GM12864 (cell line): Measurements from ENCODE around the gene CHD6.

Source experiments
- DNase-seq: peaks from one replicate; pipeline ENCODE4 v3.0.0-alpha.2; 2011; ENCODE audit warnings: low read depth
- H3K4me3 ChIP-seq: 2 replicates; pipeline ENCODE4 v1.5.1; 2011; ENCODE audit warnings: mild to moderate bottlenecking, low read depth, low read length, control low read depth
- TF ChIP-seq, protein P1 (sequence below): IDR thresholded peaks from 2 replicates; pipeline ENCODE4 v1.5.1; 2011; ENCODE audit warnings: low read depth, mild to moderate bottlenecking, moderate library complexity, low read length, control low read depth, inconsistent platforms; ENCODE audit errors: missing control alignments

The CHD6 gene

DNA sequence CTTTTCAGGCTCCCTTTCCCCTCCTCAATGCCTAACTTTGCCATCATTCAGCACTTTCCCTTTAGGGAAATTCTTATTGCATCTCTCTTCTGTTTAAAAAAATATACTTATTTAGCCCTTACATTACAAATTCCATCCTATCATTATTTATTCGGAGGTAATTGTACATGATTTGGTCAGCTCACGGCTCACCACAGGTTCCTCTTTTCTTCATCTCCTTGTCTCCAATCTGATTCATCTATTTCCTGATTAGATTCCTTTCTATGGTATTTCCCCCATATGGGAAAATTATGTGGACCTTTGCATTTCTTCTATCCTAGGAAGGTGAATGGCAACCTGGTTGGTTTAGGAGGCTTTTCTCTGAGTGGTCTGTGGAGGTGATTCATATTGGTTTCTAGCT lies 238.6 kb downstream of the CHD6 start:
- H3K4me3 ChIP-seq: no peak overlapping the region
- DNase-seq: no peak
- TF ChIP-seq, protein P1, sequence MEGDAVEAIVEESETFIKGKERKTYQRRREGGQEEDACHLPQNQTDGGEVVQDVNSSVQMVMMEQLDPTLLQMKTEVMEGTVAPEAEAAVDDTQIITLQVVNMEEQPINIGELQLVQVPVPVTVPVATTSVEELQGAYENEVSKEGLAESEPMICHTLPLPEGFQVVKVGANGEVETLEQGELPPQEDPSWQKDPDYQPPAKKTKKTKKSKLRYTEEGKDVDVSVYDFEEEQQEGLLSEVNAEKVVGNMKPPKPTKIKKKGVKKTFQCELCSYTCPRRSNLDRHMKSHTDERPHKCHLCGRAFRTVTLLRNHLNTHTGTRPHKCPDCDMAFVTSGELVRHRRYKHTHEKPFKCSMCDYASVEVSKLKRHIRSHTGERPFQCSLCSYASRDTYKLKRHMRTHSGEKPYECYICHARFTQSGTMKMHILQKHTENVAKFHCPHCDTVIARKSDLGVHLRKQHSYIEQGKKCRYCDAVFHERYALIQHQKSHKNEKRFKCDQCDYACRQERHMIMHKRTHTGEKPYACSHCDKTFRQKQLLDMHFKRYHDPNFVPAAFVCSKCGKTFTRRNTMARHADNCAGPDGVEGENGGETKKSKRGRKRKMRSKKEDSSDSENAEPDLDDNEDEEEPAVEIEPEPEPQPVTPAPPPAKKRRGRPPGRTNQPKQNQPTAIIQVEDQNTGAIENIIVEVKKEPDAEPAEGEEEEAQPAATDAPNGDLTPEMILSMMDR: no peak

DNA sequence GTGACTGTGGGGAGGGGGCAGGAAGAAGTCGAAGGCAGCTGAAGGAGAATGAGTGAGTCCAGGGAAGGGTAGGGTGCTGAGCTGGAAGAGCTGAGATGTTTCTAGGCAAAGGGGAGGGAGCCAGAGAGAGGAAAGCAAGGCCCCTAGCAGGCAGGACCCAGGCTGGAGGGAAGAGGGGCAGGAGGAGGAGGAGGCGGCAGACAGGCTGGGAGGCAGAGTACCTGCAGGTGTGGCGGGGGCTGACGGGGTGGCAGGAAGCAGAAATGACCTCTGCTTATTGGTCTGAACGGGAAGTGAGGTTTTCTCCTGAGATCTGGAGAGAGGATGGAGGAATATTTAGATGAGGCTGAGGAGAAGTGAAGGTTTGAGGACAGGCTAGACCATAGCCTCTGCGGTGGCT lies 240.9 kb downstream of the CHD6 start:
- TF ChIP-seq, protein P1: no peak
- H3K4me3 ChIP-seq: no peak overlapping the region
- DNase-seq: no peak

DNA sequence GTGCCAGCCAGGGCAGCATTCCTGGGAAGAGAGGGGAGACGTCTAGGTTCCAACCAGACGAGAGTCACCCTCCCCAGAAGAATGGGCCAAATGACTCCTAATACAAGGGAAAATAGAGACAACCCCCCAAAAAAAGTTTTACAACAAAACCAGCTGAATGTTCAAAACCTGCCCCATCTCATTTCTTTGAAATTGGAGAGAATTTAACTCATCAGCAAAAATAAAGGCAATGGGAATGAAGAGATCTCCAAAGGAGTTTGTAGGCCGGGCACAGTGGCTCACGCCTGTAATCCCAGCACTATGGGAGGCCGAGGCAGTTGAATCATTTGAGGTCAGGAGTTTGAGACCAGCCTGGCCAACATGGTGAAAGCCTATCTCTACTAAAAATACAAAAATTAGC lies 241.8 kb downstream of the CHD6 start:
- no peak for DNase-seq
- no peak overlapping the region for H3K4me3 ChIP-seq
- TF ChIP-seq, protein P1: no peak

DNA sequence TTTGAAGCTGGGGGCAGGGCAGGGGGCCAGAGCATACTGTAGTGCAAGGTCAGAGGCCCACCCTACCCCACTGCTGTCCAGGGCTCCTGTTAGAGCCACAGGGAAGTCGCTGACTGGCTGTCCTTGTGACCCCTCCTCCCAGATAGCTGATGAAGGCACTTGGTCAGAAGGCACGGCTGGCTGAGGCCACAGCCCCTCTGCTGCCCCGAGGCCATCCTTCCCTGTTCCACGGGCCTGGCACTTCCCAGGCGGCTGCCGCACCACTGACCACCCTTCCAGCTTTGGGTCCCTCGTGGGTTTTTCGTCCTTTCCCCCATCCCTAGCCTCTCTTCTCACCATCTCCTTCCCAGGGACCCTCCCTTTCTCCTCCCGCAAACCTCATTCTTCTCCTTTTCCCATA lies 242.3 kb downstream of the CHD6 start:
- TF ChIP-seq, protein P1: no peak
- DNase-seq: no peak
- H3K4me3 ChIP-seq: no peak overlapping the region

DNA sequence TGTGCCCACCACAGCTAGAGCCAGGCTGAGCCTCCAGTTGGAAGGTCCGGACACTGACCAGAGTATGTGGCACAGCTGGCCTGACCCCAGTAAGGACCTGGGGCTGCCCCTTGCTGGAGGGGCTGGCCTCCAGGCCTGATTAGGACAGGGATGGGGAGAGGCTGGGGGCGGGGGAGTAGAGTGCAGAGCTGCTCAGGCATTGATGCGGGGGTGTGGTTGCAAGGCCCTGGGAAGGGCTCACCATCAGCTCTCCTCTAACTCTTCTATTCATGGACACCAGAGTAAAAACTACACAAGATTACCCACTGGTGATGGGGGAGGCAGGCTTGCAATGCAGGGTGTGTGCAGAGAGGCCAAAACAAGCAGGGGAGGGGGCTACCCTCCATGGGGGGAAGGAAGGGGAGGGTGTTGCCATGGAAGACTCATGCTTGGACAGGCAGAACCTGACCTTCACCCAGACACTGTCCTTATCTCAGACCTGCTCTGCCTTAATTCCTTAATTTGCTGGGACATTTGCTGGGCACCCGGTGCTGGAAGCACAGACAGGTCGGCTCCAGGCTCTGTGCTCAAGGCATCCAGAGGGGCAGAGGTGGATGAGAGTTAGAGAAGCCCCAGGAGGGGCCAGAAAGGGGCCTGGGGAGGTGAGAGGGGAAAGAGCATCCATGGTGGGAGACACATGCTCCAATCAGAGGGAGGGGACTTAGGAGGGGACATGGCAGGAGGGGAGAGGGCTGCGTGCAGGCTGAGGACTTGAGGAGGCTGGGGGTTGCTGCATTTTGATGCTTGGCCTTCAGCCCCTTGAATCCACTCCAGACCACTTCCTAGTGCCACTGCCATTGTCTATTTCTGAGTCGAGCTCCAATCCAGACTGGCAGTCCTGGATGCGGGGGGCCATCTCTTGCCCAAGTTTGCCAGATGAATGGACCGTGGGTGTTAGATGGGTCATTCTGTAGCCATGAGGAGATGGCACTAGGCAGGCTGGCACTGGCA lies 244.0 kb downstream of the CHD6 start:
- DNase-seq: no peak
- TF ChIP-seq, protein P1: no peak
- no peak overlapping the region for H3K4me3 ChIP-seq

DNA sequence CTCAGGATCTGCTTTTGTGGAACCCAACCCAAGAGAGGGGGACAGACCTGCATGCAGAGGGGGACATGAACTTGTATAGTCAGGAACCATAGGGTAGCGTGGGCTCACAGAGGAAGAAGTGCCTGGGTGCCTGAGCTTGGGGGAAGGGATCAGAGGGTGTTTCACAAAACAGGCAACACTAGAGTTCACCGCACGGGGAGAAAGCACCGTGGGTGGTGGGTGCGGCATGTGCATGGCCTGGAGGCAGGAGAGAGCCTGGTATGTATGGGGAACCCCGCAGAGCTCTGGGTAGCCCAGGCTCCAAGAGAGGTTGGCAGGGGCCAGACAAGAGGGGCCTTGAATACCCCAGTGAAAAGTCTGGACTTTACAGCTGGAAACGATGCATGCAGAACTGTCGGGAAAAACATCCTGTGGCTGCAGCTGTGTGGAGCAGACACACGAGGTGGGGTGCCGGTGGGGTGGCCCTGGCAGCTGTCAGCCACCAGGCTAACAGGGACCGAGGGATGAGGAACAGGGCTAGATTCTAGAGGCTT lies 244.9 kb downstream of the CHD6 start:
- TF ChIP-seq, protein P1: no peak
- no peak overlapping the region for H3K4me3 ChIP-seq
- DNase-seq: no peak
